ENCODE data around the gene MTMR4.

The MTMR4 gene

DNA sequence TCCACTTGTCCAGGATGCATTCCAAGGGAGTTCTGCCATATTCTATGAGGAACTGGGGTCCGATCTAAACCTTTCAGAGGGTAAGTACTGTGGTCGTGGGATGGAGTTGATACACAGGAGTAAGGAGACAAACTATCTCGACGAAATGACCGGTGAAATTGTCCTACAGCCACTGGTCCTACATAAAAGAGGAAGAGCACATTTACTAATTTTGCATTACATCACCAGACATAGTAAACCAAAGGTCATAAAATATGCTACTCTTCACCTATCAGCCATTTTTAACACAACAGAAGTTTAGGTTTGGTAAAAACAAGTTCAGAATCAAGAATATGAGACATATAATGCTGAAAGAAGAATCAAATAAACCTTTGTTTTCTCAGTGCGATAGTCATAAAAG lies 34.3 kb downstream of the MTMR4 start:
- TF ChIP-seq, protein P1, sequence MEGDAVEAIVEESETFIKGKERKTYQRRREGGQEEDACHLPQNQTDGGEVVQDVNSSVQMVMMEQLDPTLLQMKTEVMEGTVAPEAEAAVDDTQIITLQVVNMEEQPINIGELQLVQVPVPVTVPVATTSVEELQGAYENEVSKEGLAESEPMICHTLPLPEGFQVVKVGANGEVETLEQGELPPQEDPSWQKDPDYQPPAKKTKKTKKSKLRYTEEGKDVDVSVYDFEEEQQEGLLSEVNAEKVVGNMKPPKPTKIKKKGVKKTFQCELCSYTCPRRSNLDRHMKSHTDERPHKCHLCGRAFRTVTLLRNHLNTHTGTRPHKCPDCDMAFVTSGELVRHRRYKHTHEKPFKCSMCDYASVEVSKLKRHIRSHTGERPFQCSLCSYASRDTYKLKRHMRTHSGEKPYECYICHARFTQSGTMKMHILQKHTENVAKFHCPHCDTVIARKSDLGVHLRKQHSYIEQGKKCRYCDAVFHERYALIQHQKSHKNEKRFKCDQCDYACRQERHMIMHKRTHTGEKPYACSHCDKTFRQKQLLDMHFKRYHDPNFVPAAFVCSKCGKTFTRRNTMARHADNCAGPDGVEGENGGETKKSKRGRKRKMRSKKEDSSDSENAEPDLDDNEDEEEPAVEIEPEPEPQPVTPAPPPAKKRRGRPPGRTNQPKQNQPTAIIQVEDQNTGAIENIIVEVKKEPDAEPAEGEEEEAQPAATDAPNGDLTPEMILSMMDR (conservative IDR thresholded peaks at IDR 0.05; ENCODE audit: low read length) = no peak
- no peak for DNase-seq (ENCODE audit: low read depth)
- H3K4me3 ChIP-seq (ENCODE audit: low read length) = no peak overlapping the region

GRCh38 chr17:58476812-58477211 lies 37.6 kb downstream of the MTMR4 start:
- no peak overlapping the region for H3K4me3 ChIP-seq (ENCODE audit: low read length)
- DNase-seq (ENCODE audit: low read depth) = no peak
- TF ChIP-seq, protein P1 (conservative IDR thresholded peaks at IDR 0.05; ENCODE audit: low read length) = no peak

DNA sequence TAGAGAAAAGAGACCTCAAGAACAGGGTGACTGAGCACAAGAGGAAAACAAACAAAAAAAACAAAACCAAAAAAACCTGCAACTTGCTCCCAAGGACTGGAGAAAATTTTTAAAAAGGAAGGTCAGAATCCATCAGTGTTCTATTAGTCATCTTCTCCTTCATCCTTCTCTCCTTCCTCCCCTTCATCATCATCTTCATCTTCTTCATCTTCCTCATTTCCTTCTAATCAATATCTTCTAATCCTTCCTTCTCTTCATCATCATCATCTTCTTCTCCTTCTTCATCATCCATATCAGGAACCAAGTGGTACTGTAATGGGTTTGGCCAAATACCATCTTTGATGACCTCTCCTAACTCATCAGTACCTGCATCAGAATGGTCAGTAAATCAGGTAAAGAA lies 38.5 kb downstream of the MTMR4 start:
- no peak overlapping the region for H3K4me3 ChIP-seq (ENCODE audit: low read length)
- TF ChIP-seq, protein P1 (conservative IDR thresholded peaks at IDR 0.05; ENCODE audit: low read length) = no peak
- no peak for DNase-seq (ENCODE audit: low read depth)

GRCh38 chr17:58470356-58470755 lies 44.1 kb downstream of the MTMR4 start:
- TF ChIP-seq, protein P1 (conservative IDR thresholded peaks at IDR 0.05; ENCODE audit: low read length) = no peak
- H3K4me3 ChIP-seq (ENCODE audit: low read length) = no peak overlapping the region
- DNase-seq (ENCODE audit: low read depth) = no peak

DNA sequence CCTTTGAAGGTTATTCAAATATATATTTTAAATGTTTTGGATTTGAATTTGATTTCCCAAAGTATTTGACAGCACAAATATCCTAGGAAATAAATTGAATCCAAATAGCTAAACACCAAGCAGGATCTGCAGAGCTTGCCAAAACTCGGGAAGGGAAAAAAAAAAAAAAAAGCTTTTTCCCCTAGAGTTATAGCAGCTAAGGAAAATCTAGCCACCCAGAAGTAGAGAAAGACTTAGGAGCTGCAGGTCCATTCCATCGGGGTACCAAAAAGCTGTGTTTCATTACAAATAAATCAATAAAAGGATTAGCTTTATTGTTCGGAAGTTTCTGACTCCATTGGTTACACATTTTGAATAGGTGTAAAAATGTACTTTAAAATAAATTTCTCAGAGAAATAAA lies 45.5 kb downstream of the MTMR4 start:
- no peak overlapping the region for H3K4me3 ChIP-seq (ENCODE audit: low read length)
- TF ChIP-seq, protein P1 (conservative IDR thresholded peaks at IDR 0.05; ENCODE audit: low read length) = no peak
- DNase-seq (ENCODE audit: low read depth) = no peak

DNA sequence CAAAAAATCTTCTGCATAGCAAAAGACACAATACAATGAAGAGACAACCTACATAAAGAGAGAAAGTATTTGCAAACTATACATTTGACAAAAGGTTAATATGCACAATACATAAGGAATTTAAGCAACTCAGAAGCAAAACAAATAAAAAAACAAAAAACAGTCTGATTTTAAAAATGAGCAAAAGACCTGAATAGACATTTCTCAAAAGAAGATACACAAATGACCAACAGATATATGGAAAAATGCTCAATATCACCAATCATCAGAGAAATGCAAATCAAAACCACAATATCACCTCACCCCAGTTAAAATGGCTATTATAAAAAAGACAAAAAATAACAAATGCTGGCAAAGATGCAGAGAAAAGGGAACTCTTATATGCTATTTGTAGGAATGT lies 58.9 kb downstream of the MTMR4 start:
- H3K4me3 ChIP-seq (ENCODE audit: low read length) = no peak overlapping the region
- no peak for DNase-seq (ENCODE audit: low read depth)
- TF ChIP-seq, protein P1 (conservative IDR thresholded peaks at IDR 0.05; ENCODE audit: low read length) = no peak

DNA sequence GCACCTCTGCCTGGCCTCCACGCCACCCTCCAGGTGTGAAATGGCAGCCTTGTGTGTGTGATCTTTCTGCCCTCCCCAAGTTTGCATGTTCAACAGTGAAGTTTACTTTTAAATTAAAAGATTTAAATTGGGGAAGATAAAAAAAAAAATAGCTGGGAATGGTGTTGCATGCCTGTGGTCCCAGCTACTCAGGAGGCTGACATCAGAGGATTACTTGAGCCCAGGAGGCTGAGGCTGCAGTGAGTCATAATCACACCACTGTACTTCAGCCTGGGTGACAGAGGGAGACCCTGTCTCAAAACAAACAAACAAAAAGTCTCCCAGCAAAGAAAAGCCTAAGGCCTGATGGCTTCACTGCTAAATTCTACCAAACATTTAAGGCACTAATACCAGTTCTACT lies 61.7 kb downstream of the MTMR4 start:
- no peak overlapping the region for H3K4me3 ChIP-seq (ENCODE audit: low read length)
- DNase-seq (ENCODE audit: low read depth) = no peak
- TF ChIP-seq, protein P1 (conservative IDR thresholded peaks at IDR 0.05; ENCODE audit: low read length) = no peak

Data from AG10803 (cell line).